ENCODE results near the gene GMPR2. TPM values are rescaled to one million over a fixed set of nuclear protein-coding genes. Genes with fewer than 3 reads are reported as not detected.
A peak's percentile ranks its signal among the peaks of the same experiment; 100 is the strongest.

GMPR2 gene
- total and polyA plus RNA-seq, 2 of the 4 experiments (the other 2 are of a cell fraction): 63.7 to 92.5 TPM

GRCh38 chr14:24198814-24199524 lies 33.8 kb upstream of the GMPR2 start:
- Histone ChIP-seq H3K4me1 (ENCODE audit: control insufficient read depth, insufficient read depth, low read length) (peaks cover 8% of the 10 kb centered on the region), H3K23ac (ENCODE audit: low read depth, low read length) (no peak overlapping the region), H3K4ac (ENCODE audit: low read depth, low read length) (no peak overlapping the region), H4K8ac (ENCODE audit: low read depth in 2 of 2, low read length in 2 of 2) (no peak overlapping the region), H2BK120ac (ENCODE audit: low read depth, low read length) (no peak overlapping the region), H4K20me1 (ENCODE audit: insufficient read depth, low read length) (no peaks in the 10 kb centered on the region; the same call in 1 of the 2 replicates), H2AK5ac (ENCODE audit: low read depth, low read length) (no peak overlapping the region), H2BK20ac (ENCODE audit: low read depth, low read length) (no peak overlapping the region), H3K9ac (ENCODE audit: low read depth, low read length) (no peak overlapping the region), H3K9me1 (ENCODE audit: insufficient read depth, low read length) (peaks cover 11% of the 10 kb centered on the region; the same call in 1 of the 2 replicates), H2BK15ac (ENCODE audit: low read depth, low read length) (no peak overlapping the region), H3K4me3 (ENCODE audit: insufficient read depth, low read depth, low read length) (no peak overlapping the region), H2AFZ (replicated peaks; ENCODE audit: low read length, poor library complexity) (no peak overlapping the region), H3K14ac (replicated peaks; ENCODE audit: low read depth, low read length) (no peak overlapping the region), H3K36me3 (ENCODE audit: control insufficient read depth, insufficient read depth, low read length) (peaks cover 12% of the 10 kb centered on the region), H3K27ac (ENCODE audit: insufficient read depth, low read length) (no peak overlapping the region), H4K91ac (ENCODE audit: insufficient read depth, low read depth, low read length) (no peak overlapping the region), H3K56ac (ENCODE audit: extremely low read depth, insufficient read depth, low read length) (no peak overlapping the region), H4K5ac (ENCODE audit: low read depth, low read length) (no peak overlapping the region), H2BK5ac (ENCODE audit: low read depth, low read length, poor library complexity, severe bottlenecking) (no peak overlapping the region), H3K18ac (ENCODE audit: low read depth, low read length) (no peak overlapping the region), H3K9me3 (ENCODE audit: control insufficient read depth, insufficient read depth, low read length) (no peaks in the 10 kb centered on the region), H3K27me3 (ENCODE audit: control insufficient read depth, insufficient read depth, low read length) (no peaks in the 10 kb centered on the region), H3K79me1 (ENCODE audit: low read depth in 1 of 2, low read length in 2 of 2) (peaks cover 32 to 45% of the 10 kb centered on the region in 2 experiments), H2AK9ac (replicated peaks; ENCODE audit: low read depth, low read length, poor library complexity) (peak overlapping the region; percentile 72), H3K4me2 (ENCODE audit: low read depth, low read length) (no peak overlapping the region)
- dilution Hi-C loops (cut with HindIII; ENCODE audit: low sequenced_read_pairs, unreplicated experiment) (no loop called here), intact Hi-C loops (cut with micrococcal nuclease) (no loop called here), in situ Hi-C loops (cut with MboI; ENCODE audit: low sequenced_read_pairs) (no loop called here)
- POLR2A ChIA-PET (ENCODE audit: unreplicated experiment): no interaction called here
- DNase-seq: no peak
- TF ChIP-seq USF2 (IDR thresholded peaks at IDR 0.05; ENCODE audit: low read depth, low read length) (no peak), NFE2L2 (IDR thresholded peaks at IDR 0.05; ENCODE audit: low read depth, low read length) (no peak), MXI1 (IDR thresholded peaks at IDR 0.05; ENCODE audit: borderline replicate concordance, low read depth, low read length) (no peak), SMC3 (IDR thresholded peaks at IDR 0.05; ENCODE audit: low read depth, low read length) (no peak), POLR2A (IDR thresholded peaks at IDR 0.05; ENCODE audit: low read depth, low read length) (no peak), RFX5 (IDR thresholded peaks at IDR 0.05; ENCODE audit: low read depth, low read length) (no peak), RCOR1 (IDR thresholded peaks at IDR 0.05; ENCODE audit: insufficient replicate concordance, low read length) (no peak), ELK1 (IDR thresholded peaks at IDR 0.05; ENCODE audit: borderline replicate concordance, low read depth, low read length) (no peak), CEBPB (IDR thresholded peaks at IDR 0.05; ENCODE audit: low read depth, low read length) (no peak), MAZ (IDR thresholded peaks at IDR 0.05; ENCODE audit: borderline replicate concordance, low read depth, low read length) (no peak), FOS (IDR thresholded peaks at IDR 0.05; ENCODE audit: low read depth, low read length) (no peak), CHD1 (IDR thresholded peaks at IDR 0.05; ENCODE audit: low read depth, low read length) (no peak), MAFK (IDR thresholded peaks at IDR 0.05; ENCODE audit: low read depth, low read length) (no peak)
- no TSS peak for BruUV-seq (replicated peaks)
- CTCF ChIA-PET: no interaction called here
- ATAC-seq (ENCODE audit: low read depth): no peak
- 93% methylated on average over 3 of the region's 7 CpGs; no CpG with 5 or more reads in 1 of the 2 experiments for WGBS, 2 experiments (ENCODE audit: extremely low coverage in 2 of 2, insufficient read length in 1 of 2)

All from IMR-90 (cell line).